SIG-M5 (cell line): ENCODE data around the gene APCDD1L.
"Not testable (repeated sequence)": the region's sequence is repeated elsewhere in the genome, so short reads cannot be mapped to it uniquely, and the experiment has no call there.

ENCODE experiments used
- DNase-seq: peaks from one replicate; lab custom pipeline; 2025; lab: John Stamatoyannopoulos, UW

Gene APCDD1L

GRCh38 chr20:58513580-58514285 lies 1.5 kb downstream of the APCDD1L start:
- DNase-seq: no peak

GRCh38 chr20:58512808-58513552 lies 2.2 kb downstream of the APCDD1L start:
- DNase-seq: no peak

GRCh38 chr20:58511861-58512260 lies 3.3 kb downstream of the APCDD1L start:
- DNase-seq: no peak

- DNase-seq: no peak
These were observed 3.8 kb downstream of the APCDD1L start for GRCh38 chr20:58511364-58511763.

GRCh38 chr20:58510921-58511320 lies 4.3 kb downstream of the APCDD1L start:
- no peak for DNase-seq

- no peak for DNase-seq
These were observed 6.3 kb downstream of the APCDD1L start for GRCh38 chr20:58508762-58509395.

GRCh38 chr20:58506999-58507398 lies 8.2 kb downstream of the APCDD1L start:
- DNase-seq: not testable (repeated sequence)

- no peak for DNase-seq
These were observed 10.6 kb downstream of the APCDD1L start for GRCh38 chr20:58504566-58504965.

GRCh38 chr20:58503668-58504067 lies 11.5 kb downstream of the APCDD1L start:
- no peak for DNase-seq

GRCh38 chr20:58500256-58500655 lies 14.9 kb downstream of the APCDD1L start:
- no peak for DNase-seq

- no peak for DNase-seq
These were observed 16.6 kb downstream of the APCDD1L start for GRCh38 chr20:58498470-58499068.

- DNase-seq: no peak
These were observed 17.3 kb downstream of the APCDD1L start for GRCh38 chr20:58497724-58498469.

- no peak for DNase-seq
These were observed 18.0 kb downstream of the APCDD1L start for GRCh38 chr20:58497076-58497641.

- DNase-seq: no peak
These were observed 18.8 kb downstream of the APCDD1L start for GRCh38 chr20:58496429-58496769.

GRCh38 chr20:58495623-58496428 lies 19.4 kb downstream of the APCDD1L start:
- no peak for DNase-seq

GRCh38 chr20:58494923-58495622 lies 20.1 kb downstream of the APCDD1L start:
- DNase-seq: no peak

GRCh38 chr20:58492795-58493524 lies 22.2 kb downstream of the APCDD1L start:
- no peak for DNase-seq

- no peak for DNase-seq
These were observed 23.0 kb downstream of the APCDD1L start for GRCh38 chr20:58492074-58492718.

GRCh38 chr20:58486207-58486606 lies 29.0 kb downstream of the APCDD1L start:
- DNase-seq: no peak
